ENCODE measurements around the gene LIN7C.
"Not testable (repeated sequence)": the region's sequence is repeated elsewhere in the genome, so short reads cannot be mapped to it uniquely, and the experiment has no call there.

LIN7C gene

DNA sequence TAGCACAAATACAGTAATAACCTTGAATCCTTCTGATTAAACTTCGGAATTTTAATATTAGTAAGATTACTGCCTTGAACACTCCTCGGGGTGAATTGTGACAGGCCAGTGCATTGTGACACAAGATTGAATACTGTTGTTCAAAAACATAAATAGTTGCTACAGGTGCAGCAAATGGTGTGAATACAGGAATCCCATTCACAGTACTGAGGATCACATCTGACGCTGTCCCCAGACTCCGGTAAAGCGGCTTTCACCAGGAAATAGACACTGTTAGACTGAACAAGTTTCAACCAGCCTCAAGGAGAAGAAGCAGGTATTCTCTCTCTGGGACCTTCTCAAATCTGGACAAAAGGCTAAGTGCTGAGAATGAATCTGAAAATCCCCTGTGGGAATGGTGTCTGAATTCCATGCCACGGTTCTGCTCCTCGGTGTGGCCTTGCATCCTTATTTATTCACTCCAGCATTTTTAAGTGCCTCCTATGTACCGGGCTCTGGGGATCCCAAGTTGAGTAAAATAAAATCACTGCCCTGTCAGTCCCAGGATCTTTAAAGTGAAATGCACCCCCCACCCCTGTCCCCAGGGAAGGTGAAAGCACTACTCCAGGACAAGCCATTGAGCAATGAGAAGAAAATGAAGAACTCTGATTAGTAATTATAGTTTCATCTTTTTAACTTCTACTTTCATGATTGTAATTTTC is 37.4 kb downstream of the LIN7C start:
- no peak for DNase-seq

- DNase-seq = no peak
Observed at GRCh38 chr11:27468209-27468994, 38.2 kb downstream of the LIN7C start.

GRCh38 chr11:27467181-27467913 is 39.2 kb downstream of the LIN7C start:
- no peak for DNase-seq

- no peak for DNase-seq
Observed at GRCh38 chr11:27466363-27466762, 40.2 kb downstream of the LIN7C start.

GRCh38 chr11:27465629-27466028 is 40.9 kb downstream of the LIN7C start:
- DNase-seq = no peak

- DNase-seq = no peak
Observed at GRCh38 chr11:27464909-27465308, 41.7 kb downstream of the LIN7C start.

- DNase-seq = no peak
Observed at GRCh38 chr11:27464289-27464696, 42.3 kb downstream of the LIN7C start.

DNA sequence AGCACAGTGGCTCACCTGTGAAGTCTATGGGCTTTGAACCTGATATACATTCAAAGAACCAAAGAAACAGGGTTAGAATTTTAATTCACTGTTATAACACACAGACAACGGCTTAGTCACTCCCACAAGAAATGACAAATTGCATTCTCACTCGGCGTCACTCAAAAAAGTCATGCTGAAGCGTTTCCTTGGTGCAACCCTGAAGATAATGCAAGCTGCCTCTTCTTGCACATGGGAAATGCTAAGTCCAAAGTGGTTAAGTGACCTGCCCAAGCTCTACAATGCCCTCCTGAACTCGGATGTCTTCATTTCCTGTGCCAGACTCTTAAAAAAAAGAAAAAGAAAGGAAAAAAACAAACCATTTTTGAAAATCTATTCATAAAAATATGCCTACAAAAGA is 44.0 kb downstream of the LIN7C start:
- DNase-seq = no peak

DNA sequence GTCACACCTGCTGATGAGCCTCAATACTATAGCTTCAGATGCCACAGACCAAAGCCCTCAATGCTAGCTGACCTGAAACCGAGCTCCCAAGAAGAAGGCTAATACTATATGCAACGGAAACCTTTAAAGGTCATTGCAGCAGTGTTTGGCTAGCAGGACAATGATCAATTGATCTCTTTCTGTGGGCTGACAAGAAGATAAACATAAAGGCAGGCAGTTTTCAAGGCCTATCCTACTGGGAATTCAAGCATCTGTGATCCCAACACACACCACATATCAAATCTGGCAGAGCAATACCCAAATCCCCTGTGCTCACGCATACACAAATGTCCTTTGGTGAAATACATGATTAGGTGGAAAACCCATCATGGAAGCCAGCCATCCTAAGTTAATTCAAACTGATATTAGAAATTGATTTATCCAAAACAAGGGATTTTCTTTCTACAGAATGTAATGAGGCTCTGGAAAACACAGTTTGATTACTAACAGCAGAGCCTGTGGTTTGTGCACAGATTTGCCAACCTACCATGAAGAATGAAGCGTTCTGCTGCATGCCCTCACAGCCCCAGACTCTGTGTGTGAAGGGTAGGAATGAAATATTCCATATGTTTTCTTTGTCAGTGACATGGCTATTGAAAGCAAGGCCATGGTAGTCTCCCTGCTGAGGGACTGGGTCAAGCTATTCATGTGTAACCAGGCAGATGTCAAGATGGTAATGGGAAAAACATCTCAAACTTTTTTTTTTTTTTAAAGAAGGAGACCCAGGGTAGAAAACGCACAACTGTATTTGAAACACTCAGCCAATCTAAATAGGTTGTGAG is 46.2 kb downstream of the LIN7C start:
- DNase-seq = no peak

DNA sequence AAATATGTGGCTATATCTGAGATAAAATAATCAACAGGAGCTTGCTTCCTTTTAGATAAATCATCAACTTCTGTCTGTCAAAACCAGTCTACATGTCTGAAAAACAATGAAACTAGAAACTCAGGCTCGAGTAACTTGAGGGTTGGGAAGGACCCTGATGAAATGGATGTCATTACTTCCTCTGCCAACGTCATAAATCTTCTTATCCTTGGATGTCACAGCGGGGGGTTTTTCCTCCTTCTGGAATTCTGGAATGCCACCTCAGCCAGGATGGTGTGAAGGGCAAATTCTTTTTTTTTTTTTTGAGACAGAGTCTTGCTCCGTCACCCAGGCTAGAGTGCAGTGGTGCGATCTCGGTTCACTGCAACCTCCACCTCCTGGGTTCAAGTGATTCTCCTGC is 47.4 kb downstream of the LIN7C start:
- no peak for DNase-seq

GRCh38 chr11:27458182-27458581 is 48.4 kb downstream of the LIN7C start:
- DNase-seq = no peak

- DNase-seq = no peak
Observed at GRCh38 chr11:27456795-27457329, 49.7 kb downstream of the LIN7C start.

DNA sequence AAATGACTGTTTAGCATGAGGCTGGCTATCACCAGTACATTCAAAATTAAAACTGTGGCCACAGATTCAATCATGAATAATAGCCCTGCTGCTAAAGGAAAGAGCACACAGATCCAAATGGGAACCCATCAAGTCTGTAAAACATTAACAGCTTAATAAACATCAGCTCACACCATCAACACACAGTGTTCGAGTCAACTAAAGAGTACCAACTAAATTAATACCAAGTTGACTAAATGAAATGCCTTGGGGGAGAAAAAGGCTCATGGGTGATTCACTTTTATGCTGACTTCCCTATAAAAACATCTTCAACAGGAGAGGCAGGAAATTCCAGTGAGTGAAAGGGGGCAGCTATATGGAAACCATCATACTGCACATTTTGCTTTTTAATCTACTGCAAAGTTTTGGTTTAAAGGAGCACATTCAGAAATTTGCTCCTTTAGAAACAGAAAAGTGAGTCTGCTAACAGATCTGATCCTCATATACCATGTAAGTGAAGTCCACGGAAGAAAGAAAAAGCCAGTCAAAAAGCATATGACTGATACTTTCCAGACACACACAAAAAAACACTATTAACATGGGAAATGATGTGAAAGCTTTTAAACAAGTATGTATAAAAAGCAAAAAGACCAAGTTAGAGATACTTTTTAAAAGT is 50.3 kb downstream of the LIN7C start:
- DNase-seq = no peak

DNA sequence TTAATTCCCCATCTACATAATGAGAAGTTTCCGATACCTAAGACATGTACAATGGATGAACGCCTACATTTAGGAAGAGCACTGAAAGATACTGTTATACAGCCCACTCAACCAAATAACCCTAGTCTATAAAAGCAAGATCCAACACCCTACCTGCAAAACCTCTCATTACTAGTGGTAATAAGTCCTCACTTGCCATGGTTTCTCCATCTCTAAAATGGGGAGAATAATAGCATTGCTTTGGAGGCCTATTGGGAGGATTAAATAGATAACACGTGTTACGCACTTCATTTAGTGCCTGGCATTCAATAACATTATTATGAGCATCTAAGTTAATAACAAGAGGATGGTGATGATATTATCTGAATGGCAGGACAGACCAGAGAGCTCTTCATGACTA is 50.9 kb downstream of the LIN7C start:
- DNase-seq = no peak

- DNase-seq = no peak
Observed at GRCh38 chr11:27453701-27454100, 52.9 kb downstream of the LIN7C start.

DNA sequence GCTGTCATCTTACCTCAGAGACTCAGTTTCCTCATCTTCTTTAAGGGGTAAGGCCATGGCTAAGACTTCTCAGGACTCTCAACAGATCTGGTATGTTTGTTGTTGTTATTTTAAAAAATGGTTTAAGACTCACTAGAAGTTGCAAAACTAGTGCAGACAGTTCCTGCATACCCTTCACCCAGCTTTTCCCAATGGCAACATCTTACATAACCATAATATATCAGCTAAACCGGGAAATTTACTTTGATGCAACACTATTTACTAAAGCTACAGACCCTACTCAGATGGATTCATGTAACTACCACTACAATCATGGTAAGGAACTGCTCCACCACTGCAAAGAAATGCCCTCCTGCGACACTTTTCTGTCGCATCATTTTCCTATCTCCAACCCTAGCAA is 54.4 kb downstream of the LIN7C start:
- no peak for DNase-seq

DNA sequence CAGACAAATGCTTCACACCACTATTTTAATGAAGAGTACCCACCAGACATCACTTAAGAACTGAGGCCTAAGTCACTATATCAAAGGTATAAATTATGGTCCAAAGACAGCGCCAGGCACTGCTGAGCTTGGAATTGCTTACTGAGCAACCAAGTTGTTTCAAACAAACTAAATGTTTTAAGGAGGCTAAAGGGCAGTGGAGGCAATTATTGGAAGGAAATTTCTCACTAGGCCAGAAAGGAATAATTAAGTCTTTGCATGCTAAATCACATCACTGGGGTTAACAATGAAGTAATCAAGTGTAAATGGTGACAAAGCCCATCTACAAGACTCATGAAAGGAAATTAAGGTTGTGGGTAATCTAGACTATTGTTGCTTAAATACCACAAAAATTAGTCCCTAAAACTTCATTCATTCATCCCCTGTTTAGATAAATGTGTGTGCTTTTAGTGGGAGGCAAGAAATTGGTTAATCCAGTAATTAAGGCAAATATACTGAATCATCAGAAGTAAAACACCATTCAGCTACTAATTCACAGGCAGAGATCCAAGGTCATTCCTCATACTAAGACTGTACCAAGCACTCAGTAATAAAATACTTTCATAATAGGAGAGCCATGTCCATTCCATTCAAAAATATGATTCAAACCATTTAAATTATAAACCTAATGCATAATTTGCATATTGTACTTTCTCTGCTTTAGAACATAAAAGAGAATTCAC is 55.2 kb downstream of the LIN7C start:
- no peak for DNase-seq

DNA sequence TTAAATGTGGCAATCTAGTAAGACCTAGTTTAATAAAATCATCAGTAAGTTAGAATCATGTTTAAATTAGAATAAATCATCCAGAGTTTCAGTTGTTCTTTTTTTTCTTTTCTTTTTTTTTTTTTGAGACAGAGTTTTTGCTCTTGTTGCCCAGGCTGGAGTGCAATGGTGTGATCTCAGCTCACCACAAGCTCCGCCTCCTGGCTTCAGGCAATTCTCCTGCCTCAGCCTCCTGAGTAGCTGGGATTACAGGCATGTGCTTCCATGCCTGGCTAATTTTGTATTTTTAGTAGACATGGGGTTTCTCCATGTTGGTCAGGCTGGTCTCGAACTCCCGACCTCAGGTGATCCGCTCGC is 58.4 kb downstream of the LIN7C start:
- not testable (repeated sequence) for DNase-seq

- no peak for DNase-seq
Observed at GRCh38 chr11:27447288-27448183, 59.0 kb downstream of the LIN7C start.

- no peak for DNase-seq
Observed at GRCh38 chr11:27445625-27446024, 60.9 kb downstream of the LIN7C start.
